Measurements from ENCODE around the gene EMX1.

- TF ChIP-seq, protein P1, sequence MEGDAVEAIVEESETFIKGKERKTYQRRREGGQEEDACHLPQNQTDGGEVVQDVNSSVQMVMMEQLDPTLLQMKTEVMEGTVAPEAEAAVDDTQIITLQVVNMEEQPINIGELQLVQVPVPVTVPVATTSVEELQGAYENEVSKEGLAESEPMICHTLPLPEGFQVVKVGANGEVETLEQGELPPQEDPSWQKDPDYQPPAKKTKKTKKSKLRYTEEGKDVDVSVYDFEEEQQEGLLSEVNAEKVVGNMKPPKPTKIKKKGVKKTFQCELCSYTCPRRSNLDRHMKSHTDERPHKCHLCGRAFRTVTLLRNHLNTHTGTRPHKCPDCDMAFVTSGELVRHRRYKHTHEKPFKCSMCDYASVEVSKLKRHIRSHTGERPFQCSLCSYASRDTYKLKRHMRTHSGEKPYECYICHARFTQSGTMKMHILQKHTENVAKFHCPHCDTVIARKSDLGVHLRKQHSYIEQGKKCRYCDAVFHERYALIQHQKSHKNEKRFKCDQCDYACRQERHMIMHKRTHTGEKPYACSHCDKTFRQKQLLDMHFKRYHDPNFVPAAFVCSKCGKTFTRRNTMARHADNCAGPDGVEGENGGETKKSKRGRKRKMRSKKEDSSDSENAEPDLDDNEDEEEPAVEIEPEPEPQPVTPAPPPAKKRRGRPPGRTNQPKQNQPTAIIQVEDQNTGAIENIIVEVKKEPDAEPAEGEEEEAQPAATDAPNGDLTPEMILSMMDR (conservative IDR thresholded peaks at IDR 0.05; ENCODE audit: low read length): no peak
- TF ChIP-seq EZH2phosphoT487 (IDR thresholded peaks at IDR 0.05; ENCODE audit: borderline replicate concordance, low read depth, low read length): no peak
Measured at GRCh38 chr2:72894514-72894913, 22.8 kb upstream of the EMX1 start.
